ENCODE results near the gene DNAJC5G.

The DNAJC5G gene

DNA sequence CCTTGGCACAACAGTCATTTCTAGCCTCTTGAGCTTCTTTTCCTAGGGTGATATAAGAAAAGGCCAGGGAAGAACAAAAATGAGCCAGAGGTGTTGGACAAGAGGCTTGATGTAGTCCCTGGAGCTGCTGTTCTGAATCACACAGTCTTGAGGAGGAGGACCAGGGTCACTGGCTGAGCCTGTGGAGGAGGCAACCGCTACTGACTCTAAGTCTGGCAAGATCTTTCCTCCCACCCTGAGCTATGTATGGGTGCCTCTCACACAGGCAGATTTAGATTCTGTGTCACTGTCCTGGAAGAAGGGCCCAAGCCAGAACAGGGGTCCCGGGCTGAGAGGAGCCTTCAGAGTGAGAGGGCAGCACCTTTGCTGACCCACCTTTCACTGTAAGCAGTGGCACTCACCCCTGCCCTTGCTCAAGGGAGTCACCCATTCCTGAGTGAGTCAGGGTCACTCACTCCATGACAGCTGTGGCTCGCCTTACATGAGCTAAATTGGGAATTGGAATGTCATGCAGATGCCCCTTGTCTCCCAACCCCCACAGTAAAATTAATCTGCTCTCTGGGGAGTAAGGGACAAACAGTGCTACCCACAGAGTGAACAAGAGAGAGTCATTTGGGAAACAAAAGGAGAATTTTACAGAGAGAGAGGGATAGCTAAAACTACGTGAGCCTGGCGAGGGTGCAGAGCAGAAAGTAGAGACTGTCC lies 6.8 kb downstream of the DNAJC5G start, which contains the start of gene TRIM54:
TRIM54 (plus strand) TSS at position 575 of the 705 bp plus-strand sequence. CDS start 303 bp downstream, outside the sequence.
- Histone ChIP-seq H3K4me3 (ENCODE audit: low read depth, low read length) (no peak within 1 kb of the TSS), H3K9me3 (no peaks in the 10 kb centered on the region), H3K4me1 (peaks cover 13% of the 10 kb centered on the region), H3K36me3 (no peaks in the 10 kb centered on the region), H3K27me3 (no peaks in the 10 kb centered on the region)
- no peak for DNase-seq
- TF ChIP-seq, protein P1, sequence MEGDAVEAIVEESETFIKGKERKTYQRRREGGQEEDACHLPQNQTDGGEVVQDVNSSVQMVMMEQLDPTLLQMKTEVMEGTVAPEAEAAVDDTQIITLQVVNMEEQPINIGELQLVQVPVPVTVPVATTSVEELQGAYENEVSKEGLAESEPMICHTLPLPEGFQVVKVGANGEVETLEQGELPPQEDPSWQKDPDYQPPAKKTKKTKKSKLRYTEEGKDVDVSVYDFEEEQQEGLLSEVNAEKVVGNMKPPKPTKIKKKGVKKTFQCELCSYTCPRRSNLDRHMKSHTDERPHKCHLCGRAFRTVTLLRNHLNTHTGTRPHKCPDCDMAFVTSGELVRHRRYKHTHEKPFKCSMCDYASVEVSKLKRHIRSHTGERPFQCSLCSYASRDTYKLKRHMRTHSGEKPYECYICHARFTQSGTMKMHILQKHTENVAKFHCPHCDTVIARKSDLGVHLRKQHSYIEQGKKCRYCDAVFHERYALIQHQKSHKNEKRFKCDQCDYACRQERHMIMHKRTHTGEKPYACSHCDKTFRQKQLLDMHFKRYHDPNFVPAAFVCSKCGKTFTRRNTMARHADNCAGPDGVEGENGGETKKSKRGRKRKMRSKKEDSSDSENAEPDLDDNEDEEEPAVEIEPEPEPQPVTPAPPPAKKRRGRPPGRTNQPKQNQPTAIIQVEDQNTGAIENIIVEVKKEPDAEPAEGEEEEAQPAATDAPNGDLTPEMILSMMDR (IDR thresholded peaks at IDR 0.05; ENCODE audit: low read depth, low read length), result no peak

DNA sequence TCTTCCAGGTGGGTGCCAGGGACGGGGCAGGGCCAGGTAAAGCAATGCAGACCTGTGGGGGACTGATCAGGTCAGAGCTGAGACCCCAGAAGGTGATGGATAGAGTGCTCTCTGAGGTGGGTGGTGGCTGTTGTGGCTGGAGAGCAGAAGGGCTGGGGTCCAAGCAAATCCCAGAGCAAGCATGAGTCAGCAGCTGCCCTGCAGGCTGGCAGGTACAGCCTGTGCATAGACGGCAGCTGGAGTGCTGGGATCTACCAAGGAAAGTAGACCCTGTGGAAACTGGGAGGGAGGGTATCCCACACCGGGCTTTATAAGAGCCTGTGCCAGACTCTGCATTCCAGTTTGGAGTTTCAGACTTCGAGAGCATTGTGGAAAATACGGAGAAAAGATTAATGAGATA lies 7.7 kb downstream of the DNAJC5G start:
- Histone ChIP-seq H3K36me3 (no peaks in the 10 kb centered on the region), H3K4me3 (ENCODE audit: low read depth, low read length) (no peak overlapping the region), H3K27me3 (no peaks in the 10 kb centered on the region), H3K9me3 (no peaks in the 10 kb centered on the region), H3K4me1 (peaks cover 13% of the 10 kb centered on the region)
- peak; percentile 48 for DNase-seq
- TF ChIP-seq, protein P1 (IDR thresholded peaks at IDR 0.05; ENCODE audit: low read depth, low read length), result no peak

DNA sequence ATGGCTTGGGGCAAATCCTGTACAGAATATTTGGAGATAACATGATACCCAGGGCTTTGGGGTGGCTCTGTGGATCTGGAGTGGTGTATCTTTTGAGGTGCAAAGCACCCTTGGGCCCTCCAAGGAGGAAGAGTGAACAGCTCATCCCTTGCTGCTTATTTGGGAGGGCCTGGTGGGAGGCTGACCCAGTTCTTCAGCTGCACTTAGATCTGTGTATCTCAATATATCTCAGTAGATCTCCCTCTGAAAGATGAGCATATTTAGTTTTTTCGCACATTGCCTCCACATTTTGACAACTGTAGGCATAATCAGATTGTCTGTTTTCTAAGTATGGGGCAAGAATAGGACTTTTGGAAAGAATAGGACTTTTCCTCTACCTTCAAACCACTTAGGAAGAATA lies 9.8 kb downstream of the DNAJC5G start:
- no peaks in the 10 kb centered on the region for H3K36me3 ChIP-seq
- no peak overlapping the region for H3K4me3 ChIP-seq (ENCODE audit: low read depth, low read length)
- TF ChIP-seq, protein P1 (IDR thresholded peaks at IDR 0.05; ENCODE audit: low read depth, low read length), result no peak
- H3K4me1 ChIP-seq, result peaks cover 13% of the 10 kb centered on the region
- H3K27me3 ChIP-seq, result no peaks in the 10 kb centered on the region
- no peak for DNase-seq
- no peaks in the 10 kb centered on the region for H3K9me3 ChIP-seq

DNA sequence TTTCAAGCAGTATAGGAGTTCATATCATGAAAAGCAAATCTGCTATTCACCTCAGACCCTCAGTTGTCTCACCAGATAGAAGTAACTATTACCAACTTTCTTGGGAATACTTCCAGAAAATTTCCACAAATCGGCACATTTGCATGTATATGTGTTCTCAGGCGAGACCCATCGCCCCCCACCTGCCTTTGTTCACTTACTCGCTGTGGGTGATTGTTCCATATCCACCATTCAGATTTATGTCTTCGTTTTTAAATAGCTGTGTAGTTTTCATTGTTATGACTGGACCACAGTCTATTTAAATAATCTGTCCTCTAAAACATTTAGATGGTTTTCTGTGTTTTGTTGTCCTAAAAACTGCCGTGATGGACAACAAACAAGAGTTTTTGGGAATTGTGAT lies 10.2 kb downstream of the DNAJC5G start:
- no peak for DNase-seq
- H3K4me1 ChIP-seq, result peaks cover 13% of the 10 kb centered on the region
- no peaks in the 10 kb centered on the region for H3K9me3 ChIP-seq
- H3K4me3 ChIP-seq (ENCODE audit: low read depth, low read length), result no peak overlapping the region
- H3K36me3 ChIP-seq, result no peaks in the 10 kb centered on the region
- TF ChIP-seq, protein P1 (IDR thresholded peaks at IDR 0.05; ENCODE audit: low read depth, low read length), result no peak
- no peaks in the 10 kb centered on the region for H3K27me3 ChIP-seq

DNA sequence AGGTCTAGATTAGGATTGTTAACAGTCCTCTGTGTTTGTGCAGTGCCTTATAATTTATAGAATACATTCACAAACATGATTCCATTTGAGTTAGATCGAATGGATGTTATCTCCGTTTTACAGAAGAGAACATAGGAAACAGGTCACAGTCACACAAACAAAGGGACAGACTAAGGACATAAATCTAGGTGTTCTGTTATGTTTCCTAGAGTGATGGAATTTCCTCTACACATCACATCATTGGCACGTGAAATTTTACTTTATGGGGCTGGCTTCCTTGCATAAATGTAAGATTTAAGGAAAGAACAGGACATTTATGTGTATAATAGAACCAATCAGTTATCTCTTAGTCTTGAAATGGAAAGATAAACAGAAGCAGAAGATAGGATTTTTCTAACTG lies 13.4 kb downstream of the DNAJC5G start:
- H3K9me3 ChIP-seq, result no peaks in the 10 kb centered on the region
- no peak for DNase-seq
- no peaks in the 10 kb centered on the region for H3K27me3 ChIP-seq
- no peaks in the 10 kb centered on the region; the same call in 1 of the 2 replicates for H3K4me1 ChIP-seq
- H3K36me3 ChIP-seq, result no peaks in the 10 kb centered on the region
- TF ChIP-seq, protein P1 (IDR thresholded peaks at IDR 0.05; ENCODE audit: low read depth, low read length), result no peak
- no peak overlapping the region for H3K4me3 ChIP-seq (ENCODE audit: low read depth, low read length)

DNA sequence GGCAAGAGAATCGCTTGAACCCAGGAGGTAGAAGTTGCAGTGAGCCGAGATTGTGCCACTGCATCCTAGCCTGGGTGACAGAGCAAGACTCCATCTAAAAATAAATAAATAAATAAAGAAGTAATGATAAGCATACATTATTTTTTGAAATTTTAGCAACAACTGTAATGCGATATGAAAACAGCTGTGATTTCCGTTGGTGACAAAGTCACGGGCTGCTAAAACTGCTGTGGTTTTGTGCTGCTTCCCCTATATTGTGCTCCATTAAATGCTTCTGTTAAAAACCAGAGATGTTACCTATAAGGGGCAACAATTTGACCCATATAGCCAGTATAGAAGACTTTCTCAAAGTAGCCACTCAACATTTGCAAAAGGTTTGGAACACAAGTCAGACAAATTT lies 15.3 kb downstream of the DNAJC5G start:
- H3K27me3 ChIP-seq, result no peaks in the 10 kb centered on the region
- no peak for DNase-seq
- no peaks in the 10 kb centered on the region for H3K36me3 ChIP-seq
- H3K9me3 ChIP-seq, result no peaks in the 10 kb centered on the region
- TF ChIP-seq, protein P1 (IDR thresholded peaks at IDR 0.05; ENCODE audit: low read depth, low read length), result no peak
- no peak overlapping the region for H3K4me3 ChIP-seq (ENCODE audit: low read depth, low read length)
- no peaks in the 10 kb centered on the region; the same call in 1 of the 2 replicates for H3K4me1 ChIP-seq
